Transverse colon (tissue), 4 donors: ENCODE data around the gene RTP2. TPM values are rescaled to one million over a fixed set of nuclear protein-coding genes. Genes with fewer than 3 reads are reported as not detected.

ENCODE experiments used
- DNase-seq: peaks from one replicate; pipeline ENCODE4 v3.0.0-alpha.2; 2019
- H3K27ac ChIP-seq, 4 donors: fragments of 200-600 bp; sonication (generic); 2 replicates each; pipeline ENCODE4 v1.5.1; 2016 to 2018; ENCODE audit warnings: inconsistent platforms in 4 of 4
- H3K27me3 ChIP-seq: fragments of 200-600 bp; sonication (generic); 2 replicates; pipeline ENCODE4 v1.5.1; 2017; ENCODE audit warnings: inconsistent platforms
- H3K36me3 ChIP-seq, 4 donors: fragments of 200-600 bp; sonication (generic); 2 replicates each; pipeline ENCODE4 v1.5.1; 2017 to 2019; ENCODE audit warnings: inconsistent platforms in 4 of 4
- H3K4me1 ChIP-seq, 4 donors: fragments of 200-600 bp; sonication (generic); 2 replicates each; pipeline ENCODE4 v1.5.1; 2017 to 2020; ENCODE audit warnings: inconsistent platforms in 4 of 4
- H3K4me3 ChIP-seq, 4 donors: fragments of 200-600 bp; sonication (generic); 1 replicate in 1 of 4; 2 replicates in 3 of 4; pipeline versions ENCODE4 v1.5.1 to v1.6.1; 2017 to 2019; ENCODE audit warnings: inconsistent platforms in 4 of 4
- H3K9me3 ChIP-seq, 2 donors: fragments of 200-600 bp; sonication (generic); 2 replicates each; pipeline ENCODE4 v1.5.1; 2017 to 2019; ENCODE audit warnings: inconsistent platforms in 2 of 2
- CTCF ChIP-seq, 5 experiments: fragments of 200-600 bp in 3 of 5; fragments of 450-650 bp in 2 of 5; sonication (generic) in 3 of 5; IDR thresholded peaks; 1 replicate in 2 of 5; 2 replicates in 3 of 5; pipeline ENCODE4 v1.5.1; 2016 to 2017; ENCODE audit warnings: antibody characterized with exemption in 5 of 5, inconsistent platforms in 3 of 5, mild to moderate bottlenecking in 2 of 5, moderate library complexity in 1 of 5
- EP300 ChIP-seq: sonication (generic); formaldehyde crosslinking; IDR thresholded peaks from one replicate; pipeline ENCODE4 v1.6.1; 2017; ENCODE audit warnings: antibody characterized with exemption, low read depth
- POLR2A ChIP-seq: fragments of 450-650 bp; IDR thresholded peaks from one replicate; pipeline ENCODE4 v1.6.1; 2016; ENCODE audit warnings: antibody characterized with exemption, mild to moderate bottlenecking, moderate library complexity
- POLR2AphosphoS5 ChIP-seq, 3 donors: sonication (generic); formaldehyde crosslinking; IDR thresholded peaks; one replicate each; pipeline ENCODE4 v1.6.1; 2016; ENCODE audit warnings: antibody characterized with exemption in 3 of 3
- WGBS, 2 donors: methylation state at CpG; one replicate each; pipeline ENCODE4 v1.1.5; 2018; ENCODE audit warnings: low coverage in 1 of 2; 5-methylcytosine and 5-hydroxymethylcytosine counted together
- in situ Hi-C, 4 donors: fragments of 200-750 bp; cut with MboI; loops; one replicate each; pipeline versions ENCODE4 v1.15.0 to v1.15.1; 2017; ENCODE audit warnings: low sequenced_read_pairs in 3 of 4, low pct_ligation_motif_present in 1 of 4, low pct_unique_long_range_greater_than_20kb in 1 of 4
- intact Hi-C: fragments of 100-400 bp; cut with DNase I; formaldehyde crosslinking; loops from one replicate; pipeline ENCODE4 v1.15.1; 2023; ENCODE audit warnings: low total_unique reads
- total RNA-seq, 4 donors: library from RNA; depleted of rRNA; stranded (reverse); fragments of >200 nt; gene quantifications; one replicate each; pipeline ENCODE4 v1.1.0, GENCODE V29; 2016

RTP2 gene
- total RNA-seq, 4 donors from 2014 or later: not detected

GRCh38 chr3:187745201-187746058 lies 43.1 kb upstream of the RTP2 start, which contains the start of gene BCL6:
Gene BCL6, minus strand, starts transcription at chr3:187745468. Its CDS starts 11,775 bp downstream, at chr3:187733693.
- in situ Hi-C loops: loop anchor here (10.0 to 25.0 kb wide), 7 partner anchors 409 to 1392 kb away; partner anchors contain the start of gene LPP (in 2 of the 4)

DNA sequence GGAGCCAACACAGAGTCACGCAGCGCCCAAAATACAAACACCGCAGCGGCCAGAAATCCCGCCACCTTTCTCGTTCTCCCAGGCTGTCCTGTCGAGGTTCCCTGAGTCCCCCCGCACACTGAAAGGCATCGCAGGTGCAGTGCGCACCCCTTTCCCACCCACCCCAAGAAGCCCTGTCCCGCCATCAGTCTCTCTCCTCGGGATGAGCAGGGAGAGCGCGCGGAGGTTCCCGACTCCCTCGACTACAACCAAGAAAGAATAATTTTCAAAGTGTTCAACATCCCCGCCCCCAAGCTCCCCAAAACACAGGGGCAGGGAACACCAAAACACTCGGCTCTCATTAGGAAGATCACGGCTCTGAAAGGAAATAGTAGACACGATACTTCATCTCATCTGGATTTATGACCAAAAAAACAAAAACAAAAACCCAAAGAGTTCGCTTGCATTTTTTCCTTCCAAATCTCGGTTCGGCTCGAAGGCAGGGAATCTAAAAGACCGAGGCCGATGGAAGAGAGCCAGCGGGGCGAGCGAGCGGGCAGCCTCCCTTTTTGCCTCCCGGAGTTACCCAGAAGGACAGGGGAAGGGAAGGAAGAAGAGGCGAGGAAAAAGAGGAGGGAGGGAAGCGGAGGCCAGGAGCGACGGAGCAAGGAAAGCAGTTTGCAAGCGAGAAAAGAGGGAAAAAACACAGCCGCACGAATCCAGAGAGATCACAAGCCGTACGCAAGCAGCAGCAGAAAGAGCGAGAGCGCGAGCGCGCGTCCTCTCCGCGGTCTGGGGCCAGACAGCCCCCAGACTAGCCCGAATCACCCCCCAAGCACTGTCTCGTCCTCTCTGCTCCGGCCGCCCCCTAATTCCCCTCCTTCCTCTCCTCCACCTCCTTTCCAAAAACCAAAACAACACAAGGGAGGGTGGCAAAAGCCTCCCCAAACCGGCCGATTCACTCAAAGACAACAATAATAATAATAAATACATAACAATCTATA lies 42.1 kb upstream of the RTP2 start:
- in situ Hi-C loops: loop anchor here (5.0 to 25.0 kb wide), 8 partner anchors 410 to 1393 kb away; partner anchors contain the start of gene LPP (in 2 of the 4)
- peaks cover 5 to 52% (median 42%) of the 10 kb centered on the region in 4 donors for H3K4me1 ChIP-seq
- peak overlapping the region; percentile 91 to 99 (median 98) for H3K27ac ChIP-seq
- TF ChIP-seq EP300 (no peak), POLR2AphosphoS5 (IDR thresholded peaks at IDR 0.05) (peak; percentile 4 to 59 (median 51)), POLR2A (no peak), CTCF (IDR thresholded peaks at IDR 0.05) (no peak)
- intact Hi-C loops: loop anchor here (5.0 to 10.0 kb wide), 5 partner anchors 160 to 523 kb away; no protein-coding TSS in a partner anchor
- WGBS, 2 donors: 0 to 1% methylated on average over 34 to 55 of the region's 55 CpGs
- no peaks in the 10 kb centered on the region for H3K36me3 ChIP-seq
- H3K4me3 ChIP-seq: peak overlapping the region; percentile 53 to 75 (median 67)
- DNase-seq: peak; percentile 64
- H3K27me3 ChIP-seq: no peaks in the 10 kb centered on the region
- H3K9me3 ChIP-seq: no peaks in the 10 kb centered on the region

More at GRCh38 chr3:187745201-187746058, 43.1 kb upstream of the RTP2 start, which contains the start of gene BCL6:
- H3K4me3 ChIP-seq: peak within 1 kb of the TSS; percentile 53 to 75 (median 67)
- H3K9me3 ChIP-seq: no peaks in the 10 kb centered on the region
- no peaks in the 10 kb centered on the region for H3K36me3 ChIP-seq
- TF ChIP-seq POLR2A: peak; percentile 97
- TF ChIP-seq POLR2AphosphoS5 (IDR thresholded peaks at IDR 0.05): peak; percentile 98 to 99 (median 98)
- no peak for TF ChIP-seq CTCF (IDR thresholded peaks at IDR 0.05)
- TF ChIP-seq EP300: peak; percentile 96
- DNase-seq: peak; percentile 93
- intact Hi-C loops: loop anchor here (5.0 to 10.0 kb wide), 2 partner anchors 159 to 307 kb away; no protein-coding TSS in a partner anchor
- WGBS, 2 donors: 0% methylated on average over 17 to 40 of the region's 40 CpGs
- peak within 1 kb of the TSS; percentile 91 to 99 (median 98) for H3K27ac ChIP-seq
- peaks cover 5 to 57% (median 41%) of the 10 kb centered on the region in 4 donors for H3K4me1 ChIP-seq
- H3K27me3 ChIP-seq: no peaks in the 10 kb centered on the region

DNA sequence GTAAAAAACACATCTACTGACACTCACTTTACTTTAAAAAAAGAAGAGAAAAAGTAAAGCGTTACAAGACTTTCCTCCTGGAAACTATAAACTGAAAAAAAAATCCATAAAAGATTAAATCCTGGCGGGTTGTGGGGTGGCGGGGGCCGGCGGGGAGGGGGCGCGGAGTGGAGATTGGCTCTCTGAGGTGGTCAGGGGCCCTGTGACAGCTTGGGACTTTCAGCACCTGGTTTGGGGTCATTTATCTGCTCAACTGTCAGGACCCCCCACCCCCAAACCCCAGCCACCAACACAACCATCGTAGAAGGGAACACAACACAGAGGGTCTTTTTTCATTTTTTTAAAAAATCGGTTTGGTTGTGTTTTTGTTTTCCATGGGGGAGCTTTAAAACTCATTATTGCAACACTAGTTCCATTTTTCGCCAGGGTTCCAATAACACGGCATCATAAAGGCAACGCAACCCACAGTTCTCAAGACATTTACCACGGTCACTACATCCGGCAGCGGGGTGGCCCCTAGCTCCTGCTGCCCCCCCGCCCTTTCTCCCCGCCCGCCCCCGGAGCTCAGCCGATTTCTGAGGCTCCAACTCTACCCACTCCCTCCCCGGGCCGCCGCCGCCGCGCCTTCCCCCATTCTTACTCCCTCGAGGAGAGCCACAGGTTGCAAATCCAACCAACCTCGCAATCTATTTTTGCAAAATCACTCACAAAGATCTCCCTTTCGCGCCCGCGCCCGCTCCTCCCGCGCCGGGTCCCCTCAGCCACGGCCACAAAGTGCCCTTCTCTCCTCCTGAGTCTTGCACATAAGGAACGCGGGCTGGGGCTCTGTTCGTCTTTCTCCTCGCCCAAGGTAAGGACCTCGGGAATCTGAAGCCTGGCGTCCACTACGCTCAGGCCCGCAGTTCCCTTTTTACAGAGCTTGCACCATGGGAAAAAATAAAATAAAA lies 41.1 kb upstream of the RTP2 start:
- peak overlapping the region; percentile 91 to 99 (median 98) for H3K27ac ChIP-seq
- H3K36me3 ChIP-seq: no peaks in the 10 kb centered on the region
- H3K27me3 ChIP-seq: no peaks in the 10 kb centered on the region
- DNase-seq: peak; percentile 66
- no peaks in the 10 kb centered on the region for H3K9me3 ChIP-seq
- TF ChIP-seq POLR2A: peak; percentile 62
- TF ChIP-seq EP300: no peak
- TF ChIP-seq CTCF (IDR thresholded peaks at IDR 0.05): no peak
- peak; percentile 55 to 82 (median 62) for TF ChIP-seq POLR2AphosphoS5 (IDR thresholded peaks at IDR 0.05)
- H3K4me1 ChIP-seq: peaks cover 0 to 48% (median 41%) of the 10 kb centered on the region in 4 donors
- peak overlapping the region; percentile 53 to 75 (median 67) for H3K4me3 ChIP-seq
- 0 to 1% methylated on average over 9 to 45 of the region's 45 CpGs for WGBS, 2 donors
- intact Hi-C loops (loop anchor here (5.0 to 10.0 kb wide), 4 partner anchors 161 to 524 kb away; no protein-coding TSS in a partner anchor), in situ Hi-C loops (loop anchor here (5.0 to 25.0 kb wide), 8 partner anchors 411 to 1394 kb away; partner anchors contain the start of gene LPP (in 2 of the 4))
